HCT116 (cell line): ENCODE results near the gene SCAANT1. TPM values are rescaled to one million over a fixed set of nuclear protein-coding genes. Genes with fewer than 3 reads are reported as not detected.

Source experiments
- ATAC-seq: fragments of 200-7000 bp; cut with Tn5 transposase; 2 replicates; pipeline ENCODE4 v1.9.1; 2020; ENCODE audit warnings: mild to moderate bottlenecking, moderate library complexity
- BruUV-seq: library from RNA; stranded (reverse); fragments of 400-500 nt; replicated peaks from 2 replicates; lab custom pipeline; 2021; lab: Mats Ljungman, UMichigan
- CTCF ChIA-PET: fragments of 300-600 bp; sonication (Branson Sonifier 250); formaldehyde crosslinking; loops from one replicate; lab custom pipeline; 2021; ENCODE audit warnings: antibody characterized with exemption; lab: Charles Lee
- POLR2A ChIA-PET: fragments of 300-600, 350-600 bp; sonication (Branson Sonifier 250); formaldehyde crosslinking; loops from one replicate; lab custom pipeline; 2021; ENCODE audit warnings: antibody characterized with exemption; lab: Charles Lee
- RAD21 ChIA-PET, 2 experiments: fragments of 300-600 bp; sonication (Branson Sonifier 250); formaldehyde crosslinking; loops; one replicate each; lab custom pipeline; 2023; ENCODE audit warnings: low total read pairs in 2 of 2; ENCODE audit not compliant: uncharacterized antibody in 2 of 2, unreplicated experiment in 2 of 2, low non-redundant PET in 1 of 2; lab: Charles Lee
- DNase-seq: peaks from one replicate; pipeline ENCODE4 v3.0.0-alpha.2; 2010; ENCODE audit warnings: low read depth, low spot score
- H2AFZ ChIP-seq: fragments of 200-600 bp; shearing (Covaris generic), sonication (generic); 2 replicates; pipeline ENCODE4 v1.6.1; 2017; ENCODE audit warnings: low read depth, mixed run types, mixed read lengths, antibody characterized with exemption, low read length; ENCODE audit not compliant: poor library complexity, severe bottlenecking
- H3K27ac ChIP-seq: 2 replicates; pipeline ENCODE4 v1.5.1; 2012; ENCODE audit warnings: low read depth, low read length
- H3K27me3 ChIP-seq: fragments of 200-600 bp; sonication (generic); 2 replicates; pipeline ENCODE4 v1.6.1; 2016; ENCODE audit warnings: mixed run types, low read length, mixed read lengths; ENCODE audit not compliant: insufficient read depth
- H3K36me3 ChIP-seq, 2 experiments: fragments of 200-500 bp in 1 of 2; fragments of 200-600 bp in 1 of 2; sonication (Bioruptor generic) in 1 of 2; sonication (generic) in 1 of 2; 2 replicates each; pipeline versions ENCODE4 v1.5.1 to v1.6.1; 2014 to 2016; ENCODE audit warnings: low read length in 2 of 2, inconsistent platforms in 1 of 2, mixed read lengths in 1 of 2, mixed run types in 1 of 2; ENCODE audit not compliant: insufficient read depth in 2 of 2, control insufficient read depth in 1 of 2
- H3K4me1 ChIP-seq, 2 experiments: fragments of 200-600 bp in 1 of 2; sonication (generic) in 1 of 2; 2 replicates each; pipeline versions ENCODE4 v1.5.1 to v1.6.1; 2012 to 2017; ENCODE audit warnings: low read length in 2 of 2, inconsistent platforms in 1 of 2, mild to moderate bottlenecking in 1 of 2, mixed read lengths in 1 of 2, mixed run types in 1 of 2, moderate library complexity in 1 of 2; ENCODE audit not compliant: insufficient read depth in 2 of 2, control insufficient read depth in 1 of 2
- H3K4me2 ChIP-seq: fragments of 200-600 bp; sonication (generic); 2 replicates; pipeline ENCODE4 v1.6.1; 2017; ENCODE audit warnings: mixed run types, low read length, mixed read lengths
- H3K4me3 ChIP-seq, 2 experiments: fragments of 200-600 bp in 1 of 2; sonication (generic) in 1 of 2; replicated peaks in 1 of 2; 2 replicates each; pipeline ENCODE4 v1.5.1; 2011 to 2016; ENCODE audit warnings: low read length in 2 of 2, control low read depth in 1 of 2, low read depth in 1 of 2, mild to moderate bottlenecking in 1 of 2, mixed read lengths in 1 of 2, mixed run types in 1 of 2
- H3K79me2 ChIP-seq: fragments of 200-600 bp; sonication (generic); 2 replicates; pipeline ENCODE4 v1.6.1; 2017; ENCODE audit warnings: mild to moderate bottlenecking, mixed run types, low read length, moderate library complexity, mixed read lengths; ENCODE audit not compliant: insufficient read depth
- H3K9ac ChIP-seq: fragments of 200-600 bp; sonication (generic); 2 replicates; pipeline ENCODE4 v1.6.1; 2016; ENCODE audit warnings: low read length, mixed read lengths
- H3K9me2 ChIP-seq: fragments of 200-600 bp; sonication (generic), shearing (Covaris generic); 2 replicates; pipeline ENCODE4 v1.6.1; 2017; ENCODE audit warnings: mixed run types, mild to moderate bottlenecking, moderate library complexity; ENCODE audit not compliant: insufficient read depth
- H3K9me3 ChIP-seq, 2 experiments: fragments of 200-500 bp in 1 of 2; fragments of 200-600 bp in 1 of 2; sonication (Bioruptor generic) in 1 of 2; sonication (generic) in 1 of 2; 2 replicates each; pipeline ENCODE4 v1.6.1; 2014 to 2017; ENCODE audit warnings: low read length in 2 of 2, mixed read lengths in 2 of 2, inconsistent platforms in 1 of 2, low read depth in 1 of 2, mild to moderate bottlenecking in 1 of 2, mixed run types in 1 of 2, moderate library complexity in 1 of 2; ENCODE audit not compliant: control insufficient read depth in 1 of 2, insufficient read depth in 1 of 2
- H4K20me1 ChIP-seq: fragments of 200-600 bp; sonication (generic), shearing (Covaris generic); 2 replicates; pipeline ENCODE4 v1.6.1; 2017; ENCODE audit warnings: mixed run types, mild to moderate bottlenecking, moderate library complexity; ENCODE audit not compliant: insufficient read depth
- CBX3 ChIP-seq: IDR thresholded peaks from 2 replicates; pipeline ENCODE4 v1.6.1; 2012; ENCODE audit warnings: low read depth
- CTCF ChIP-seq, 3 experiments: fragments of 200-600 bp in 1 of 3; sonication (generic) in 1 of 3; IDR thresholded peaks in 2 of 3; conservative IDR thresholded peaks in 1 of 3; 2 replicates each; pipeline ENCODE4 v1.5.1; 2012 to 2017; ENCODE audit warnings: low read depth in 2 of 3, low read length in 2 of 3, antibody characterized with exemption in 1 of 3, borderline replicate concordance in 1 of 3, control low read depth in 1 of 3, mild to moderate bottlenecking in 1 of 3, mixed read lengths in 1 of 3, mixed run types in 1 of 3, moderate library complexity in 1 of 3; ENCODE audit not compliant: insufficient read depth in 1 of 3
- EGR1 ChIP-seq: IDR thresholded peaks from 2 replicates; pipeline ENCODE4 v1.6.1; 2012; ENCODE audit warnings: low read depth
- EZH2phosphoT487 ChIP-seq: fragments of 200-600 bp; IDR thresholded peaks from 2 replicates; pipeline ENCODE4 v1.6.1; 2018; ENCODE audit warnings: antibody characterized with exemption, borderline replicate concordance
- FOSL1 ChIP-seq: IDR thresholded peaks from 2 replicates; pipeline ENCODE4 v1.6.1; 2012; ENCODE audit warnings: low read depth
- RAD21 ChIP-seq: IDR thresholded peaks from 2 replicates; pipeline ENCODE4 v1.6.1; 2012; ENCODE audit warnings: low read depth, mild to moderate bottlenecking
- REST ChIP-seq: IDR thresholded peaks from 2 replicates; pipeline ENCODE4 v1.6.1; 2012; ENCODE audit warnings: low read depth
- SP1 ChIP-seq: IDR thresholded peaks from 2 replicates; pipeline ENCODE4 v1.6.1; 2012; ENCODE audit warnings: low read depth
- SRF ChIP-seq: IDR thresholded peaks from 2 replicates; pipeline ENCODE4 v1.6.1; 2012; ENCODE audit warnings: low read depth
- TCF7L2 ChIP-seq: IDR thresholded peaks from 2 replicates; pipeline ENCODE4 v1.7.0; 2011; ENCODE audit warnings: borderline replicate concordance, inconsistent platforms; ENCODE audit not compliant: insufficient read depth, insufficient read length; ENCODE audit errors: extremely low read depth
- intact Hi-C: fragments of 100-400 bp; cut with micrococcal nuclease; formaldehyde crosslinking; loops from 2 replicates; pipeline ENCODE4 v1.10.0; 2022
- total RNA-seq: library from RNA; stranded (reverse); gene quantifications from one replicate; pipeline ENCODE4 v1.2.1, GENCODE V29; 2021; ENCODE audit not compliant: unreplicated experiment
- TF ChIP-seq, protein P1 (sequence below): IDR thresholded peaks from 2 replicates; pipeline ENCODE4 v1.6.1; 2011; ENCODE audit warnings: mild to moderate bottlenecking, low read length, moderate library complexity; ENCODE audit not compliant: insufficient replicate concordance; ENCODE audit errors: extremely low read depth

Gene SCAANT1
- total RNA-seq, 1 experiment from 2014 or later, result not detected

- RAD21 ChIA-PET, result no interaction called here
Measured at GRCh38 chr3:63905731-63906620, 6.2 kb downstream of the SCAANT1 start.

GRCh38 chr3:63900459-63900858 is 11.7 kb downstream of the SCAANT1 start:
- H3K27ac ChIP-seq, result no peak overlapping the region
- no peak overlapping the region for H2AFZ ChIP-seq
- H3K79me2 ChIP-seq, result no peaks in the 10 kb centered on the region
- no peaks in the 10 kb centered on the region for H3K9me3 ChIP-seq
- no peaks in the 10 kb centered on the region for H3K4me1 ChIP-seq
- ATAC-seq (no peak), DNase-seq (no peak)
- ChIA-PET CTCF (no interaction called here), POLR2A (no interaction called here), RAD21 (no interaction called here)
- no peaks in the 10 kb centered on the region for H3K9me2 ChIP-seq
- no TSS peak for BruUV-seq
- H3K4me2 ChIP-seq, result no peak overlapping the region
- no peaks in the 10 kb centered on the region for H4K20me1 ChIP-seq
- no peaks in the 10 kb centered on the region for H3K27me3 ChIP-seq
- H3K36me3 ChIP-seq, result peaks cover 0 to 10% of the 10 kb centered on the region in 2 experiments; a peak in 1 of 4 replicates
- intact Hi-C loops, result no loop called here
- no peak overlapping the region for H3K9ac ChIP-seq
- H3K4me3 ChIP-seq, result no peak overlapping the region
- no peak for TF ChIP-seq EGR1
- TF ChIP-seq REST, result no peak
- TF ChIP-seq CTCF (IDR thresholded peaks at IDR 0.05 in 2 of 3, conservative IDR thresholded peaks at IDR 0.05 in 1 of 3; ENCODE audit: borderline replicate concordance in 1 of 3, insufficient read depth in 1 of 3, low read depth in 2 of 3, low read length in 2 of 3), result no peak
- TF ChIP-seq, protein P1, sequence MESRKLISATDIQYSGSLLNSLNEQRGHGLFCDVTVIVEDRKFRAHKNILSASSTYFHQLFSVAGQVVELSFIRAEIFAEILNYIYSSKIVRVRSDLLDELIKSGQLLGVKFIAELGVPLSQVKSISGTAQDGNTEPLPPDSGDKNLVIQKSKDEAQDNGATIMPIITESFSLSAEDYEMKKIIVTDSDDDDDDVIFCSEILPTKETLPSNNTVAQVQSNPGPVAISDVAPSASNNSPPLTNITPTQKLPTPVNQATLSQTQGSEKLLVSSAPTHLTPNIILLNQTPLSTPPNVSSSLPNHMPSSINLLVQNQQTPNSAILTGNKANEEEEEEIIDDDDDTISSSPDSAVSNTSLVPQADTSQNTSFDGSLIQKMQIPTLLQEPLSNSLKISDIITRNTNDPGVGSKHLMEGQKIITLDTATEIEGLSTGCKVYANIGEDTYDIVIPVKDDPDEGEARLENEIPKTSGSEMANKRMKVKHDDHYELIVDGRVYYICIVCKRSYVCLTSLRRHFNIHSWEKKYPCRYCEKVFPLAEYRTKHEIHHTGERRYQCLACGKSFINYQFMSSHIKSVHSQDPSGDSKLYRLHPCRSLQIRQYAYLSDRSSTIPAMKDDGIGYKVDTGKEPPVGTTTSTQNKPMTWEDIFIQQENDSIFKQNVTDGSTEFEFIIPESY, result no peak
- TF ChIP-seq CBX3, result no peak
- no peak for TF ChIP-seq FOSL1
- no peak for TF ChIP-seq SRF
- no peak for TF ChIP-seq RAD21

More at GRCh38 chr3:63905731-63906620, 6.2 kb downstream of the SCAANT1 start:
- no peak for ATAC-seq
- H3K79me2 ChIP-seq, result peaks cover 17% of the 10 kb centered on the region; the same call in 1 of the 2 replicates
- H3K9me2 ChIP-seq, result no peaks in the 10 kb centered on the region
- H3K4me3 ChIP-seq, result no peak overlapping the region
- no peaks in the 10 kb centered on the region for H3K27me3 ChIP-seq
- H3K4me2 ChIP-seq, result no peak overlapping the region
- no peak overlapping the region for H2AFZ ChIP-seq
- H4K20me1 ChIP-seq, result no peaks in the 10 kb centered on the region
- H3K36me3 ChIP-seq, result 0 out of 4 replicates have a peak, but pooled peaks cover 0 to 4% of the 10 kb centered on the region in 2 experiments
- DNase-seq, result no peak
- intact Hi-C loops, result loop anchor here (5.0 kb wide), 1 partner anchor 34 kb away; no protein-coding TSS in a partner anchor
- no peaks in the 10 kb centered on the region for H3K9me3 ChIP-seq
- TF ChIP-seq EGR1 (no peak), TCF7L2 (no peak), EZH2phosphoT487 (no peak), SP1 (no peak)
- CTCF ChIA-PET, result no interaction called here
- H3K4me1 ChIP-seq, result peaks cover 2 to 10% of the 10 kb centered on the region in 2 experiments; a peak in 3 of 4 replicates
- H3K9ac ChIP-seq, result no peak overlapping the region
- BruUV-seq, result no TSS peak
- no peak overlapping the region for H3K27ac ChIP-seq
- POLR2A ChIA-PET, result no interaction called here
